Raji (cell line): ENCODE data around the gene SNW1.

ENCODE experiments used
- POLR2A ChIP-seq: IDR thresholded peaks from 2 replicates; pipeline ENCODE4 v1.6.1; 2011; ENCODE audit warnings: low read depth, low read length, control low read depth; ENCODE audit not compliant: insufficient read depth

The SNW1 gene

GRCh38 chr14:77682158-77682553 lies 78.8 kb downstream of the SNW1 start:
- no peak for TF ChIP-seq POLR2A

GRCh38 chr14:77681196-77682157 lies 79.5 kb downstream of the SNW1 start:
- TF ChIP-seq POLR2A, result no peak

GRCh38 chr14:77674931-77675330 lies 86.0 kb downstream of the SNW1 start:
- no peak for TF ChIP-seq POLR2A

GRCh38 chr14:77673193-77673592 lies 87.8 kb downstream of the SNW1 start:
- no peak for TF ChIP-seq POLR2A
